ENCODE results near the gene CMTM8. TPM values are rescaled to one million over a fixed set of nuclear protein-coding genes. Genes with fewer than 3 reads are reported as not detected.

Gene CMTM8
- total RNA-seq, 1 donor, result not detected

DNA sequence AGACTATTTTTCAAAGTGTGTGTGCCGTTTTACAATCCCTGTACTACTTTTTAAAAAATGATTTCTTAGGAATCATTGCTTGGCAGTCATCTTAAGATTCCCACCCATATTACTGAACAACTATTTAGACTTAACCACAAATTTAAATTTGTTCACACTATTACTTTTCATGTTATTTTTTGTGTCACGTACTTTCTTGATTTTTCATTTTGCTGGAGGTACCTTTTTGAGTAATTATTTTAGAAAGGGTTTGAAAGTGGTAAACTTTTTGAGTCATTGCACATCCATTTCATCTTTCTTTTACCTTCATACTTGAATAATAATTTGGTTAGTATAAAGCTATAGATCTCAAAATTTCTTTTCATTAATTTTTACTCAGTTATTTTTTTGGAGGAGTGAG lies 16.9 kb downstream of the CMTM8 start:
- TF ChIP-seq, protein P1, sequence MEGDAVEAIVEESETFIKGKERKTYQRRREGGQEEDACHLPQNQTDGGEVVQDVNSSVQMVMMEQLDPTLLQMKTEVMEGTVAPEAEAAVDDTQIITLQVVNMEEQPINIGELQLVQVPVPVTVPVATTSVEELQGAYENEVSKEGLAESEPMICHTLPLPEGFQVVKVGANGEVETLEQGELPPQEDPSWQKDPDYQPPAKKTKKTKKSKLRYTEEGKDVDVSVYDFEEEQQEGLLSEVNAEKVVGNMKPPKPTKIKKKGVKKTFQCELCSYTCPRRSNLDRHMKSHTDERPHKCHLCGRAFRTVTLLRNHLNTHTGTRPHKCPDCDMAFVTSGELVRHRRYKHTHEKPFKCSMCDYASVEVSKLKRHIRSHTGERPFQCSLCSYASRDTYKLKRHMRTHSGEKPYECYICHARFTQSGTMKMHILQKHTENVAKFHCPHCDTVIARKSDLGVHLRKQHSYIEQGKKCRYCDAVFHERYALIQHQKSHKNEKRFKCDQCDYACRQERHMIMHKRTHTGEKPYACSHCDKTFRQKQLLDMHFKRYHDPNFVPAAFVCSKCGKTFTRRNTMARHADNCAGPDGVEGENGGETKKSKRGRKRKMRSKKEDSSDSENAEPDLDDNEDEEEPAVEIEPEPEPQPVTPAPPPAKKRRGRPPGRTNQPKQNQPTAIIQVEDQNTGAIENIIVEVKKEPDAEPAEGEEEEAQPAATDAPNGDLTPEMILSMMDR (IDR thresholded peaks at IDR 0.05; ENCODE audit: insufficient read depth, low read depth, low read length), result no peak
- H3K4me3 ChIP-seq (ENCODE audit: low read depth, low read length), result no peak overlapping the region
- no peak for DNase-seq (ENCODE audit: low read depth)

DNA sequence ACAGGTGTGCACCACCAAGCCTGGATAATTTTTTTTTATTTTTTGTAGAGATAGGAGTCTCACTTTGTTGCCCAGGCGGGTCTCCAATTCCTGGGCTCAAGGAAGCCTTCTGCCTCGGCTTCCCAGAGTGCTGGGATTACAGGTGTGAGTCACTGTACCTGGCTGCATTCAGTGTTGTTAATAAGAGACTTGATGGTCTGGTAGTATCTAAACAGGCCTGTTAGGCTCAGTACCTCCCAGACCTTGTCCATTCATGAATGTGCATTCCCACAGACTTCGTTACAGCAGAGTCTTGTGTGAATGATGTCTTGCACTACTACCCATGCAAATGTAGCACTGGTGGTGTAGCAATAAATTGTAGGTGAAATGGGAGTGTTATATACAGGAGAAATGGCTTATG lies 17.7 kb downstream of the CMTM8 start:
- H3K4me3 ChIP-seq (ENCODE audit: low read depth, low read length), result no peak overlapping the region
- TF ChIP-seq, protein P1 (IDR thresholded peaks at IDR 0.05; ENCODE audit: insufficient read depth, low read depth, low read length), result no peak

DNA sequence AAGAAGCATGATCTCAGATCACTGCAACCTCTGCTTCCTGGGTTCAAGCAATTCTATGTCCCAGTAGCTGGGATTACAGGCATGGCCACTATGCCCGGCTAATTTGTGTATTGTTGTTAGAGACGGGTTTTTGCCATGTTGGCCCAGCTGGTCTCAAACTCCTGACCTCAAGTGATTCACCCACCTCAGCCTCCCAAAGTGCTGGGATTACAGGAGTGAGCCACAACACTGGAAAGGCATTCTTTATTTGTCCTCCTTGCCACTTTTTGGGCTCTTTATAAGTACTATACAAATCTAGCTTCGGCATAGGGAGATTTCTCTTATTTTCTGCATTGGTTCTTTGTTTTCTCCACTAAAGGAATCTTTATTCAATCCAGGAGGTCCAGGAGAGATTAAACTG lies 18.6 kb downstream of the CMTM8 start:
- TF ChIP-seq, protein P1 (IDR thresholded peaks at IDR 0.05; ENCODE audit: insufficient read depth, low read depth, low read length), result no peak
- H3K4me3 ChIP-seq (ENCODE audit: low read depth, low read length), result no peak overlapping the region
- no peak for DNase-seq (ENCODE audit: low read depth)

More for the DNA sequence above, 17.7 kb downstream of the CMTM8 start:
- DNase-seq (ENCODE audit: low read depth), result no peak

DNA sequence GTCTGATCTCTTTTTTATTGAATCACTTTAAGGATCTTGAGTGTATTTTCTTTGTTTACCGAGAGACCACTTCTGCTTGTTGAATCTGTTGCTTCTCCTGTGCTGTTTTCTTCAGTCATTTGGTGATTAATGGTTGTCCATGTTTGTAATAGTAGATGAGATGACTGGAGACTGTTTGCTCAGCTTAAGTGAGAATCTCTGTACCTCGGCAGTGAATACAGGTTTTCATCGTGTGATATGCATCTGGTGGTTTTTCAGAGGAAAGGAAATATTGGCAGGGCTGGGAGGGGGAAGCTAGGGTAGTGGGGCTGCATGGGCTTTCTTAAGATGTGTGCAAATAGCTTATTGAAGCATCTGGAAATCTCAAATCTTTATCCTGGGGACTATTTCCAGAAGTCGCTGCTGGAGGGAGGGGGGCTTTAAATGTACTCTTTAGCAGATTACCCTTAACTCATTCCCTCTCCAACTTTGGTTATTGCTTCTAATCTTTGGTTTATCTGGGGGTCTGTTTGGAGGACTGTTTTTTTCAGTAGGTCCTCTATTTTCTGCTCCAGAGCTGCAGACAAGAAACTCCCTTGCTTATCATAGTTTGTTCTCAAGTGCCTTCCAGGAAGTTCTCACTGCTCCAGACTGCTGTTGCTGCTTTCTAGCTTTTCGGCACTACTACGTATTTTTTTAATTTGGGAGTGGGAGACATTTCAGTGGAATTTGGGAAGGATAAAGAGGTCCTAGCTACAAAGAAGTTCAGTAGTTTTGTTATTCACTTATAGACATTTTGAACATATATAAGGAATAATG lies 19.4 kb downstream of the CMTM8 start:
- TF ChIP-seq, protein P1 (IDR thresholded peaks at IDR 0.05; ENCODE audit: insufficient read depth, low read depth, low read length), result no peak
- H3K4me3 ChIP-seq (ENCODE audit: low read depth, low read length), result no peak overlapping the region
- DNase-seq (ENCODE audit: low read depth), result no peak

DNA sequence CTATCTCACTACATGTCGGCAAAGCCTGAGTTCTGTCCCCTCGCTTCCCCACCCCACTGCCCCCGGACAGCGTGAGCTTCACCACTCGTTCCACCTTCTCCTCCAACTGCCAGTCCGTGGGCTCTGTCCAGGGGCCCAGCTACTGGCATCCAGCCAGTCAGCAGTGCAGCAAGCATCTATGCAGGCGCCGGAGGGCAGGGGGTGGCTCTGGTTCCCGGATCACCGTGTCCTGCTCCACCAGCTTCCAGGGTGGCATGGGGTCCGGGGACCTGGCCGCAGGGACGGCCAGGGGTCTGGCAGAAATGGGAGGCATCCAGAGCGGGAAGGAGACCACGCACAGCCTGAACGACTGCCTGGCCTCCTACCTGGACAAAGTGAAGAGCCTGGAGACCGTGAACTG lies 20.4 kb downstream of the CMTM8 start:
- H3K4me3 ChIP-seq (ENCODE audit: low read depth, low read length), result no peak overlapping the region
- TF ChIP-seq, protein P1 (IDR thresholded peaks at IDR 0.05; ENCODE audit: insufficient read depth, low read depth, low read length), result no peak
- DNase-seq (ENCODE audit: low read depth), result no peak

DNA sequence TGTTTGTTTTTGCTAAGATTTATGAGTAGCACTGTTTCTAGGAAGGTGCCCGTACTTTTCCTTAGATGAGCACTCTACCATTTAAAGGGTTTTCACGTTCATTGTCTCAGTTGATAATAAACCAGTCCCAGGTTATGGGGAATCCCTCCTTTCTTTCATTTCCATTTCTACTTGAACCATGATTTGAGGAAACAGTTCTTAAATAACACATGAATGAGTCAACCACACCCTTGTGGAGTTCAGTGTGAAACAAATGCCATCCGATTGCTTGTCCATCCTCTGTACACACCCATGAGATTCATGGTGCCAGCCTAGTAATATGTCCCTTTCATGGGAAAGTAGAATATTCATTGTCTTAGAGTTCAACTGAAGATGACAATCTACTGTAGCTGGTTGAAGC lies 23.1 kb downstream of the CMTM8 start:
- no peak overlapping the region for H3K4me3 ChIP-seq (ENCODE audit: low read depth, low read length)
- DNase-seq (ENCODE audit: low read depth), result no peak
- TF ChIP-seq, protein P1 (IDR thresholded peaks at IDR 0.05; ENCODE audit: insufficient read depth, low read depth, low read length), result no peak

DNA sequence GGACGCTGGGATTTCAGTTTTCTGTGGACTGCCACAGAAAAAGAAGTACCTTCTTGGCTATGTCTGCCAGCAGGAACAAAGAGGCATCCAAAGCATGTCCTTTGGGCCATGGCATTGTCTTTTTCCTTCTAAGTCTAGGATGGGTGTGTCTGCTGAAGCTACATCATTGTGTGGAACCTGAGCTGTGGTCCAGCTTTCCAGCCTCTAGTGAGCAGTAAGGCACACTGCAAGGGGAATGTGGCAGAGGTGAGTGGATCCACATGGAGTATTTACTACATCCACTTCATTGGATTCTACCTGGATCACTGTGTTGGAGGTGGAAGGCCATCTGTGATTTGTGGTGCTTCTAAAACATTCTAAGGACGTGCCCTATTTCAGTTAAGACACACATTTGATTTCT lies 23.7 kb downstream of the CMTM8 start:
- TF ChIP-seq, protein P1 (IDR thresholded peaks at IDR 0.05; ENCODE audit: insufficient read depth, low read depth, low read length), result no peak
- DNase-seq (ENCODE audit: low read depth), result no peak
- no peak overlapping the region for H3K4me3 ChIP-seq (ENCODE audit: low read depth, low read length)

All from fibroblast of villous mesenchyme (primary cell).